Activated CD4-positive, alpha-beta T cell treated with anti-CD3 and anti-CD28 coated beads, Interleukin-2, amount 50 U/mL, for 24 hours (primary cell): ENCODE data around the gene PDC.
"Not testable (repeated sequence)": the region's sequence is repeated elsewhere in the genome, so short reads cannot be mapped to it uniquely, and the experiment has no call there.

ENCODE experiments used
- DNase-seq, 2 donors: peaks; one replicate each; pipeline ENCODE4 v3.0.0-alpha.2; 2020; ENCODE audit warnings: low read depth in 1 of 2, low spot score in 1 of 2

Gene PDC

DNA sequence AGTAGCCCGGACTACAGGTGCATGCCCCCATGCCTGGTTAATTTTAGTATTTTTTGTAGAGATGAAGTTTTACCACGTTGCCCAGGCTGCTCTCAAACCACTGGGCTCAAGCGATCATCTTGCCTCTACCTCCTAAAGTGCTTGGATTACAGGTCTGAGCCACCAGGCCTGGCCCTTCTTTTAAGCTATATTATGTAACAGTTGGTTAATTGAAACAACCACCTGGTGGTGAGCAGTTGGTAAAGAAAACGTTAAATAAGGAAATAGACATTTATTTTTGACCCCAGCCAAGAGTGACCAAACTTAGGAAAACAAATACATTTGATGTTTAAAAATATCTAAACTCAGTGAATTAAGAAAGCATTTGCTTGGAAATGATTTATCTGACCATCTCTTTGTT is 12.1 kb upstream of the PDC start:
- no peak for DNase-seq

DNA sequence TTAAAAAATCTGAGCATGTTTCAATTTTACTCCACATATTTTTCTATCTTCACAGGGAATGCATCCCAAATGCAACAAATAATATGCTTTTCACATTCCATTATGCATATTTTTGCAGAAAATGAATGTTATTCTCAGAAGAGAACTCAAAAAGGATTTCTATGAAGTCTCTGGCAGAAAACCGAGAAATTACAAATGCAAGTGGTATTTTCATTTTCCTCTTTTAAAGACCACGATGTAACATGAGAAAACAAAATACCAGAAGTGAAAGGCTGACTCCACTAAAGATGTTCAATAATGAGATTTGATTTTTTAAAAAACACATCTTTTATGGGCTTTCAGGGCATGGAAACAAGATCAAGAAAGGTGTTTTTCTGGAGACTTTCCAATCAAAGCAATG is 5.0 kb upstream of the PDC start:
- no peak for DNase-seq

DNA sequence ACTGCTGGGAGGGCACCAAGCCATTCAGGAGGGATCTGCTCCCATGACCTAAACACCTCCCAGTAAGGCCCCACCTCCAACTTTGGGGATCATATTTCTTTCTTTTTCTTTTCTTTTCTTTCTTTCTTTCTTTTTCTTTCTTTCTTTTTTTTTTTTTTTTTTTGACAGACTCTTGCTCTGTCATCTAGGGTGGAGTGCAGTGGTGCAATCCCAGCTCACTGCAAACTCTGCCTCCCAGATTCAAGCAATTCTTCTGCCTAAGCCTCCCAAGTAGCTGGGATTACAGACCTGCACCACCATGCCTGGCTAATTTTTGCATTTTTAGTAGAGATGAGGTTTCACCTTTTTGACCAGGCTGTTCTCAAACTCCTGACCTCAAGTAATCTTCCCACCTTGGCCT is 4.6 kb upstream of the PDC start:
- DNase-seq, result not testable (repeated sequence)

DNA sequence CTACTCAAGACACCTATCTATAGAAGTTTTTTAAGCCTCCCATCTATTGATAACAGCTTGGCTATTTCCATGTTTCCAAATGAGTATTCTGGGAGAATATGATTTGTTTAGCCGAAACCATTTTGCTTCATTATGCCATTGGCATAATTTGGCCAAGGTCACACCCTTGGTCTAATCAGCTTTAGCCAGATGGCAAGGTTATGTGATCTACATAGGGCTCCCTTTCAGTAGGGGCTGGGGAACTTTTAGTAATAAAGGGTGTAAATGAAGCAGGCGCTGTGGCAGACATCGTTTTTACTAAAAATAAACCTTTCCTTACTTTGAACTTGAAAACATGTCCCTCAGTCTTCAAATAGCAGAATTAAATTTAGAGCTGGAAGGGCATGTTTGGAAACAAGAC is 3.0 kb upstream of the PDC start:
- no peak for DNase-seq

DNA sequence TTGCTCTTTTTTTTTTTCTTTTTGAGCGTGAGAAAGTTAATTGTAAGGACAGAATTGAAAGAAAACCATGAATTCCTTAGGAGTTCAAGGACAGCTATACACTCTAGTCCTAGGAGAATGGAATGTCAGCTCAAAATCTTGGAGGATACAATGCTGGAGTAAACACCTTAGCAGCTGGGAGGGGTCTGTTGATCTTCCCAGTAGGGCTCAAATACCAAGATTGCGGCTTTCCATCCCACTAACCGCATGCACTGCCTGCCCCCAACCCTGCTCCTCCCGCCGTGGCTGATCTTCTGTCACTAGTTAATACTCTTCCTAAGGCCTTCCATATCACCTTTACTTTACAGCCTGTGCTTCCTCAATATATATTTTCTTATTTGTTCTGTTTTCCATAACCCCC is 2.6 kb upstream of the PDC start:
- DNase-seq, result no peak

DNA sequence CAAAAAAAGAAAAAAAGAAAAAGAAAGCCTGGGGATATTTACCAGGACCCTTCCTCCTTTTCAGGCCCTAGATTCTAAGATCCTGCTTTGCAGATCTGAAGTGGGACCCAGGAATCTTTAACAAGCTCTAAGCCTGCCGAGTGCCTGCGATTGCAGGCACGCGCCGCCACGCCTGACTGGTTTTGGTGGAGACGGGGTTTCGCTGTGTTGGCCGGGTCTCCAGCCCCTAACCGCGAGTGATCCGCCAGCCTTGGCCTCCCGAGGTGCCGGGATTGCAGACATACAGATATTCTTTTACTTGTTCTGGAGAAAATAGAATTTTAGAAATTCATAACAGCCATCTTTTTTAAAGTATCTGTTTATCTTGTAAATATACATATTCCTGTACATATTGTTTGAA is 1.8 kb downstream of the PDC start:
- not testable (repeated sequence) for DNase-seq

DNA sequence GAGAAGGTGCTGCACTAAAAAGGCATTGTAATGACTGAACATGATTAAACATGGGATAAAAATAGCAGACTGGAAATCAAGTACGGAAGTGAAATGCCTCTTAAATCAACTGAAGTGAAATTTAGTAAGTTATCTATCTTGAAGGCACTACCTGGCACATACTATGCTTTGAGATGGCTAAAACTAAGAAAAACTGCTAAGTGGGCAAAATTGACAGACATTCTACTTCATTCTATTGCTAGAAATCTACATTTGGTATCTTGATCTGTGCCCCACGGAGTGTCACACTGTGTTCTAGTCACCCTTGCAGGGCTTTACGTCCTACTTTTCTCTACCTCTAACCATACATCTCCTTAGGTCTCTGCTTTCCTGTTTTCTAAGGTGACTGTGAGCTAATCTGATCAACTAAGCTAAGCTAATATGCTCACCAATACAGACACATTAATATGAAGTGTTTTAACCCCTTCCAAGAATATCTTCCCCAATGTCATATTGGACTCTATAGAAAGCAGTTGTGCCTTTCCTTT is 4.1 kb downstream of the PDC start:
- DNase-seq, result no peak

DNA sequence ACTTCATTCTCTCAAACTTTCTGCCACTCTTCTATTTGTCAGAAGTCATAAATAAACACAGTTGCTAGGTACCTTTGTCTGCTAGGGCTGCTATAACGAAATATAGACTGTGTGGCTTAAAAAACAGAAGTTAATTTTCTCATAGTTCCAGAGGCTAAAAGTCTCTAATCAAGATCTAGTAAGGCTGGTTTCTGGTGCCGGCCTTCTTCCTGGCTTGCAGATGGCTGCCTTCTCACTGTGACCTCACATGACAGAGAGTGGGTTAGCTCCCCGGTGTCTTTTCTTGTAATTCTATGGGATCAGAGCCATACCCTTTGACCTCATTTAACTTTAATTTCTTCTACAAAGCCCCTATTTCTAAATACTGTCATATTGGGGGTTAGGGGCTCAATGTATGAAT is 5.9 kb downstream of the PDC start:
- DNase-seq, result no peak

DNA sequence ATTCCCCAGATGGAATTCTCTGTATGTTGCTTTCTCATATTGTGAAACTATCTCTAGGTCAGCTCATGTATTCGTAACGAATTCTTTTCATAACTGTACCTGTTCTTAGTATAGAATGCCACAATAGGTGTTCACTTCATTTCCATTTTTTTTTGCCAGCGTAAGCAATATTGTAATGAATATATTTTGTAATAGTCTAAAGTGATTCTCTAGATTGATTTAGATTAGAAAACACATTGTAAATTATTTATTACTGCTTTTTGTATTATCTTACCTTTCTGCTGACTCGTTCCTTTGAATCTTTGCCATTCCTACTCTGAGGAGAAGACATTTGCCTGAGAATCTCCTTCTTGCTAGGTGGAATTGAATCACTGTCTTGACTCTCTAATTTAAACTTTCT is 14.8 kb downstream of the PDC start:
- no peak for DNase-seq

DNA sequence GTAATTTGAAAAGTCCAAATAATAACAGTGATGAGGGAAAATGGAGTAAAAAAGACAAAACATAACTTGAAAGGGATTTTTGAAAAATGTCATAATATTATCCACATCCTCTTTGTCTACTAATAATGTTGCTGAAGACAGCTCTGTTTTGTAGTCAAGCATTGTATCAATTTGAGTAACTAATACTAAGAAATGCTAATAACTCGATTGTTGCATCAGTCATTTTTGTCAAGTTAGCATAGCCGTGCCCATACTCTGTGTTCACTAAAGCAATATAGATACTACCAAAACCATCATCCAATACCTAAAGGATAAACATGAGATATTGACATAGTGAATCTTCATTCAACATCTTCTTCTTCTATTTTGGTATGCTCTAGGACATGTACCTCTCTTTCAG is 17.3 kb downstream of the PDC start:
- no peak for DNase-seq

DNA sequence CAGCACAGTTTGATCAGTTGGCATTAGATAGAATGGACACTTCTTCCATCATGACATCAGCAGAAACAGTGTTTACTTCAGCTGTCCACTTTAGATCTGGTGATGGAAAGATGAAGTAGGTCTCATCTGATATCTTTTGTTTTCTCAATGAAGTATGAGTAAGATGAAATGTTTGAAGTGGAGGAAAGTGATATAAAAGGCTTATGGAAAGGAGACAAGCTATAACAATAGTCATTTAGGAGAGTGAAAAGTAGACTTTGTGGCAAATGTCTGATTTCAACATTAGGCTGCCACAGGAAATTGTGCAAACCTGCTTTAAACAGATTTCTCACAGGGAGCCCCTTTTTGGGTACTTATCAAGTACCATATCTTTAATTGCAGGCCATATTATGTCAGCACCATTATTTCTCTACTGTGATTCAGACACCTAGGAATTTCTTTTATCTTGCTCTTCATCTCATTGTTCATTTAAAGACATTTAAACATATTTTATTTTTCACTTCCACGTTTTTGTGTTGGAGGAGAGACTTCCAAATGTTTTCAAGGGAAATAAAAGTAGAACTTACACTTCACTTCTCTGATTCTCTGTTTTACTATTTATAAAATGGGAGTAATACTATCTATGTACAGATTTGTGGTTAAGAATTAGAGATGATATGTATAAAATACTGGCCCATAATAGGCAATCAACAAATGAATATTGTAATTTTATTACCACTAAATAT is 18.1 kb downstream of the PDC start:
- no peak for DNase-seq

DNA sequence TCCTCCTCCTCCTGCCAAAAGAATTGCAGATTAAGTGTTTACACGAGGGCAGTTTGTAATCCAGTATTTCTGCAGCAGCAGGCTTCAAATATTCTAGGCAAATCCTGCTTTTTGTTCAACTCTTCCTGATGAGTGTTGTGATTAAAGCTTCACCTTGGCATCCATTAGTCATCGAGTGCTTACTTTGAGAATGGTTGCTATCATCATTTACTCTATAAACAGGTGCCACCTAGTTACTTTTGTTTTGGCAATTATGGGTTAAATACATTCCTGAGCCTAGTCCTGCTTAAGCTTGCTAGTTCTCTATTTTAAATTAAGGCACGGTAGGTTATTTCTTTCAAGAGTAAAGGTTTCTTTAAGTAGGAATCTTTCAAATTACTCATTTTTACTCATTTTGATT is 20.3 kb downstream of the PDC start:
- DNase-seq, result no peak

DNA sequence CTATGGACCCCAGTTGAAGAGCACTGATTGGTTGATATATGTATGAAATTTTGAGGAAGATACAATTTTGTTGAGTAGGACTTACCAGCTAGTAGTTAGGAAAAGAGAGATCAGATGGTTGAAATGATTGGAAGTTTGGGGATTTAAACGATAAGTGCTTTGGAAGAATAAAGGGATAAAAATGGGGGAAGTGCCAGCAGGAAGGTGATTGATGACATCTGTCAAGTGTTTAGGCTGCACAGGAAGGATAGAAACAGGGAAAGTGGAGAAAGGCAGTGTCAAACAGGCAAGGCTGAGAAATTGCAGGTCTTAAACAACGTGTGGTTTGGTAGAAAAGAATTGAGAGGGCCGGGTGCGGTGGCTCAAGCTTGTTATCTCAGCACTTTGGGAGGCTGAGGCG is 22.3 kb downstream of the PDC start:
- no peak for DNase-seq

DNA sequence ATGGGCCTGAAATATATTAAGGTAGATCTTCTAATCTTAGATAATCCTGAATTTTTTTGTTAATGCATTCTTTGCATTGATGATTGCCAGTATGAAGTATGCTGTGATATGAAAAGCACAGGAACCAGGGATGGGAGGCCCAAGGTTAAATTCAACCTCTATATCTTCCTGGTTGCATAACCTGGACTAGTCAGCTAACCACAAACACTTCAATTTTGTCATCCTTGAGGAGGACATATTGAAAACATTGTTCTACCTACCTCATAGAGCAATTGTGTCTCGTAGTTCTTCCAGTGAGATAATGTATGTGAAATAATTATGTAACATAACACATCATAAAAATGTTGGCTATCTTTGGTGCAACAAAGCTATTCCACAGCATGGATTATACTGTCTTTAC is 25.6 kb downstream of the PDC start:
- no peak for DNase-seq

DNA sequence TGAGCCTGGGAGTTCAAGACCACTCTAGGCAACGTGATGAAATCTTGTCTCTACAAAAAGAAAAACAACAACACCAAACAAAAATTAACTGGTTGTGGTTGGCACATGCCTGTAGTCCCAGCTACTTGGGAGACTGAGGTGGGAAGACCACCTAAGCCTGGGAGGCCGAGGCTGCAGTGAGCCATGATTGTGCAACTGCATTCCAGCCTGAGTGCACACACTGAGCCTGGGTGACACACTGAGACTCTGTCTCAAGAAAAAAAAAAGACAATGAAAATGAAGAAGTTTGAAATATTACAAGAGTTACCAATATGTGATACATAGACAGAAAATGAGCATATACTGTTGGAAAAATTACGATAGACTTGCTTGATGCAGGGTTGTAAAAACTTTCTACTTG is 31.9 kb downstream of the PDC start:
- no peak for DNase-seq

DNA sequence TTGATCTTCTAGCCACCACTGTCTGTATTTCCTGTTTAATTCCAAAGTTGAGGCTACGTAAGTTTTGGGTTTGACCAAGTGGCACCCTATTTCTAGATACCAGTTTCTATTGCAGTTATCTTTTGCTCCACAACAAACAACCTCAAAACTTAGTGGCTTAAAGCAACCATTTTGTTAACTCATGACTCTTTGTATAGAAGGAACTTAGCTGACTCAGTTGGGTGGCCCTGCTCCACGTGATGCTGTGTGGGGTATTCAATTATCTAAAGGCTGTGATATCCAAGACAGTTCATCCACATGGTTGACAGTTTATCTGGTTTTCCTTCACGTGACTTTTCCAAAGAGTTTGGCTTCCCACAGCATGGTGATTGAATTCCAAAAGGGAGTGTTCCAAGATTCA is 34.8 kb downstream of the PDC start:
- no peak for DNase-seq

DNA sequence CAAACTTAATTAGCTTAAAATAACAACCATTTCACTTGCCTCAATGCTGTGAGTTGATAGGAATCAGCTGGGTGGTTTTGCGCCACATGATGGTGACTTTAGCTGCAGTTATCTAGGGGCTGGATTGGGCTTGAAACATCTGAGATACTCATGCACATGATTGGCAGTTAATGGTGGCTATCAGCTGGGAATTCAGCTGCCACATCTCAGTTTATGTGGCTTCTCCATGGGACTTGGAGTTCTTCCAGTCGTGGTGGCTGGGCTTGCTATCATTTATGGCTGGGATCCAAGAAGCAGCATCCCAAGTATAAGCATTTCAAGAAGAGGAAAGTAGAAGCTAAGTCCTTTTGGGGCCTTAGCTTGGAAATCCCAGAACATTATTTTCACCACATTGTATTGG is 36.4 kb downstream of the PDC start:
- no peak for DNase-seq

DNA sequence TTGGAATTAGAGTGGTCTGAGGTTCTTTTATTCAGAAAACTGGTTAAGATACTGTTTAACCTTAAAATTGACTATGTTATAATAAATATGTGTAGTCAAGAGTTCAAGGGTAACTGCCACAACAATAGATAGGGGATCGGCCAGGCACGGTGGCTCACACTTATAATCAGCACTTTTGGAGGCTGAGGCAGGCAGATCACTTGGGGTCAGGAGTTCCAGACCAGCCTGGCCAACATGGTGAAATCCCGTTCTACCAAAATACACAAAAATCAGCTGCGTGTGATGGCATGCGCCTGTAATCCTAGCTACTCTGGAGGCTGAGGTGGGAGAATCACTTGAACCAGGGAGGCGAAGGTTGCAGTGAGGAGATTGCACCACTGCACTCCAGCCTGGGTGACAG is 39.5 kb downstream of the PDC start:
- no peak for DNase-seq

DNA sequence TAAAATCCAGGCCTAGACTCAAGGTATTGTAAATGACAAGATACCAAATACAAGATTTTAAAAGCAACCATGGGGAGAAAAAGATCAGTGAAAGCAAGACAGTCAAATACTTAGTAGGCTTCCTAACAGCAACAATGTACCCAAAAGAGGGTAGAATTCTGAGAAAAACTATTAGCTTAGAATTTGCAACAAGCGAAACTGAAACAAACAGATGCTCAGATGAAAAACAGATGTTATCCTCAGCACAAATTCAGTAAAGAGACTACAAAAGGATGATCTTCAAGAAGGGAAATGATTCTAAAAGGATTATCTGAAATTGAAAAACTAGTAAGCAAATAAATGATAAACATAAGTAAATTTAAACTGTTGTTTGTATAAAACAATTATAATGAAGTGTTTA is 40.0 kb downstream of the PDC start:
- DNase-seq, result no peak

DNA sequence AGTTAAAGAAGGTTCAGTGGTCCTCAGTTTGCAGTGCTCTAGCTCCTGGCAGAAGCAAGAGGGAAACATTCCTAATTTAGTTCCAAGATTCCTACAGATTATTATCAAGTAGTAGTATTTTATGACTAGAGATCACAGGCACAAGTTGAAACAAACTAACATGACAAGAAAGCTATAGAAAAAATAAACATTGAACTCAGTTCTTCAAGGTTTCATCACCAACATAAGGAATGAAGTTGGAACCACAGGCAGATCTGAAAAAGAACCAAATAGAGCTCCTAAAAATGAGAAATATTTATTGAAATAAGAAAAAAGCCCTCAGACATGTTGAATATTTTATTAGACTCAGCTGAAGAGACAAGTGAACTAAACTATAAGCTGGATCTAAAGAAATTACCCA is 40.6 kb downstream of the PDC start:
- DNase-seq, result no peak

DNA sequence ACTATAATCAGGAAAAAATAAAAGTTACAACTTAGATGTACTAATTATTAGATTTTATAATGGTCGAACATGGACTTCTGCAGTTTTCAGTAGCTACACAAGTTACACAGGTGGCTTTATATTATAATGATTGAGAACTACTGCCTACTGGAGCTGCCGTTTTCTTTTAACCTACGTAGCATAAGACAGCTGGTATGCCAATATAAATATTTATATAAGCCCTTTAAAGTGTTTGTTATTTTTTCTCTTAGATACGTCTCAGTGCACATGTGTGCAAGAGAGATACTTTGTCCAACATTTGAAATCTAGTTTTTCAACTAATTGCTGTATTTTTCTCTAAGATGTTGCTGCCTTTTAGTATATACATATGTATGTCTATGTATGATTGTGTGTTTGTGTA is 42.4 kb downstream of the PDC start:
- DNase-seq, result no peak

DNA sequence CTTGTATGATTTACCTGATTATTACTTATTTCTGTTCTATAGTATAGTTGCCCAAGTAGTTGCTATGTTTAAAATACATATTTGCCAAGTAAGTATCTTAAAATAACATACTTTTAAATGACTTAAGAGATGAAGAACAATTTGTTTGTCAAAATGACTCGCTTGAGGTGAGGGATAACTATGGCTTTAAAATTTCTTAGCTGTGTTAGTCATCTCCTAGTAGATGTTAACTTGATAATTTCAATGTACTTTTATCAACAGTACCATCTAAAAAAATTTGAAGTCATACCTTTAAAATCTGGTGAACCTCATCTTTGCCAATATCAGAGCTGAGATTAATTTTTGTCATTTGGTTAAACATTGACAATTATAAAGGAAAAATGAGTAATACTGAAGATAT is 47.6 kb downstream of the PDC start:
- no peak for DNase-seq

DNA sequence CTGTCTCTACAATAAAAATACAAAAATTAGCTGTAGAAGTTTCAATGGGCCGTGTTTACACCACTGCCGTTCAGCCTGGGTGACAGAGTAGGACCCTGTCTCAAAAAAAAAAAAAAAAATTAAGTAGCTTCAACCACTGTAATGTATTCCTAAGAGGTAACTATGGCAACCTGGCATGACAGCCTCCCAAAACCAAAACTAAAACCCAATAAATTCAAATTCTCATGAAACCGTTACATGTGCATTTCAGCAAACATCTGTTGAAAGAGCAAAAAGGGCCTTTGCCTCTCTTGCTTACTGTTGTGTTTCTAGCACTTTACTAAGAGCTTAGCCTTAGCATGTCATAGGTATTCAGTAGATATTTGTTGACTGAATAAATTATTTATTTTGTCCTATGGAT is 51.8 kb downstream of the PDC start:
- DNase-seq, result no peak
